ENCODE measurements around the gene TEDC1. TPM values are rescaled to one million over a fixed set of nuclear protein-coding genes. Genes with fewer than 3 reads are reported as not detected.

The TEDC1 gene
- total RNA-seq, 1 experiment from 2014 or later = 17.6 TPM

GRCh38 chr14:105478398-105479251, 12.4 kb upstream of the TEDC1 start:
- no peak for DNase-seq (ENCODE audit: unreplicated experiment)
- Mint-ChIP-seq H3K4me3 (ENCODE audit: unreplicated experiment) (no peak overlapping the region), H3K27ac (ENCODE audit: low read depth, unreplicated experiment) (no peak overlapping the region), H3K9me3 (ENCODE audit: unreplicated experiment) (no peaks in the 10 kb centered on the region), H3K27me3 (ENCODE audit: insufficient read depth, unreplicated experiment) (no peaks in the 10 kb centered on the region), H3K4me1 (ENCODE audit: insufficient read depth, unreplicated experiment) (peaks cover 18% of the 10 kb centered on the region), H3K36me3 (ENCODE audit: insufficient read depth, unreplicated experiment) (peaks cover 12% of the 10 kb centered on the region)
- no peak for TF ChIP-seq CTCF (IDR thresholded peaks at IDR 0.05; ENCODE audit: unreplicated experiment)
- intact Hi-C loops (cut with micrococcal nuclease) = no loop called here
- no TSS peak for BruUV-seq (replicated peaks)
- POLR2A ChIA-PET = no interaction called here
- CTCF ChIA-PET = interaction anchor here (0.5 to 1.2 kb wide), 2 partner anchors 11 to 250 kb away, joined by 3 read pairs; no protein-coding TSS in a partner anchor

DNA sequence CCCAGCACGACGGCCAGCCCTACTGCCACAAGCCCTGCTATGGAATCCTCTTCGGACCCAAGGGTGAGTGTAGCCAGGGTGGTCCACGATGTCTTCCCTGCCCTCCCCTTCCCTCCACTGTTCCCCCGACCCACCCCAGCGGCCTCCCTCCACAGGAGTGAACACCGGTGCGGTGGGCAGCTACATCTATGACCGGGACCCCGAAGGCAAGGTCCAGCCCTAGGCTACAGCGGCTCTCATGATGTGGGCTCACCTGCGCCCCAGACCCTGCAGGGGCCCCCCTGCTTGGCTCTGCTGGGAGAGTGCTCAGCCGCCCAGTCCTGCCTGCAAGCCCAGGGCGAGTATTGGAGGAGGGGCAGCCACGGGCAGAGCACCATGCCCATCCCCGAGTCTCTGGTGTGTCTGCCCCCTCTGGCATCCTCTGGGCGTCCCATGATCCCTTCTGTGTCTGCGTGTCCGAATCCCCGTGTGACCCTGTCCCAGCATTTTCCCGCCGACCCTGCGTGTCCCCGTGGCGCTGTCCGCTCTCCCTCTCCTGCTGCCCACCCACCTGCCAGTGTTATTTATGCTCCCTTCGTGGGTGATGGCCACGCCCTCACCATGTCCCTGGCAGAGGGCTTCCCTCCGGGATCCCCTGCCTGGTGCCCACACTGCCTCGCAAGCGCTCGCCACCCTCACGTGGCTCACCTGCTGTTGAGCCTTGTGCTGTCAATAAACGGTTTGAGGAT, 11.5 kb upstream of the TEDC1 start:
- ChIA-PET CTCF (interaction anchor here (0.5 to 1.4 kb wide), 2 partner anchors 11 to 251 kb away, joined by 3 to 4 read pairs; no protein-coding TSS in a partner anchor), POLR2A (interaction anchor here (2.5 kb wide), 1 partner anchor 10 kb away, joined by 30 read pairs; no protein-coding TSS in a partner anchor)
- intact Hi-C loops (cut with micrococcal nuclease) = loop anchor here (2.0 kb wide), 1 partner anchor 49 kb away; no protein-coding TSS in a partner anchor
- Mint-ChIP-seq H3K4me1 (ENCODE audit: insufficient read depth, unreplicated experiment) (peaks cover 23% of the 10 kb centered on the region), H3K27me3 (ENCODE audit: insufficient read depth, unreplicated experiment) (no peaks in the 10 kb centered on the region), H3K27ac (ENCODE audit: low read depth, unreplicated experiment) (peak overlapping the region; percentile 99), H3K36me3 (ENCODE audit: insufficient read depth, unreplicated experiment) (peaks cover 12% of the 10 kb centered on the region), H3K4me3 (ENCODE audit: unreplicated experiment) (no peak overlapping the region), H3K9me3 (ENCODE audit: unreplicated experiment) (no peaks in the 10 kb centered on the region)
- BruUV-seq (replicated peaks) = no TSS peak
- no peak for DNase-seq (ENCODE audit: unreplicated experiment)
- TF ChIP-seq CTCF (IDR thresholded peaks at IDR 0.05; ENCODE audit: unreplicated experiment) = no peak

DNA sequence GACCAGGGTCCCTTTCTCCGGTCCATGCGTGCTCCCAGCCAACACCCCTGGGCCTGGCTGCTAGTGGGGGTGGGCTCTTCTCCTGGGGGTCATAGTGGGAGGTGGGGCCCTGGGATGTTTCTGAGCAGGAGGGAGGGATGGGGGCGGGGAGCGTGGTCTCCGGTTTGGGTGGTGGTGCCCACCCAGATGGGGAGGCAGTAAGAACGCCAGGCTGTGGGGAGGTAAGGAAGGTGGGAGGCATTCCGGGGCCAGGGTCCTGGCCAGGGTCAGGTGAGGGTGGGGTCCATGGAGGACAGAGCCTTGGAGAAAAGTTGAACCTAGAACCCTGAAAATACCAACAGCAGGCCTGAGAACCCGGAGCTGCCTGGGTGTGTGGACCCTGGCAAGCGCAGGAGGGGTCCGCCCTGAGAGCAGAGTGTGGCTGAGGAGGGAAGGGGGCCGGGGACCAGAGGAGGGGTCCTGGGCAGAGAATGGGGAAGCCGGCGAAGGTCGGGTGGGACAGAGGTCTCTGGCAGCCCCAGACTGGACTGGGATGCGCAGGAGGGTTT, 10.8 kb upstream of the TEDC1 start:
- ChIA-PET POLR2A (interaction anchor here (0.6 to 2.5 kb wide), 4 partner anchors 10 to 508 kb away, joined by 3 to 30 read pairs (median 4); partner anchors contain the start of gene BRF1), CTCF (interaction anchor here (0.5 to 2.3 kb wide), 21 partner anchors 9 to 1212 kb away, joined by 3 to 45 read pairs (median 4); no protein-coding TSS in a partner anchor)
- no TSS peak for BruUV-seq (replicated peaks)
- Mint-ChIP-seq H3K9me3 (ENCODE audit: unreplicated experiment) (no peaks in the 10 kb centered on the region), H3K27me3 (ENCODE audit: insufficient read depth, unreplicated experiment) (no peaks in the 10 kb centered on the region), H3K4me1 (ENCODE audit: insufficient read depth, unreplicated experiment) (peaks cover 24% of the 10 kb centered on the region), H3K4me3 (ENCODE audit: unreplicated experiment) (peak overlapping the region; percentile 75), H3K27ac (ENCODE audit: low read depth, unreplicated experiment) (peak overlapping the region; percentile 99), H3K36me3 (ENCODE audit: insufficient read depth, unreplicated experiment) (peaks cover 12% of the 10 kb centered on the region)
- no peak for TF ChIP-seq CTCF (IDR thresholded peaks at IDR 0.05; ENCODE audit: unreplicated experiment)
- DNase-seq (ENCODE audit: unreplicated experiment) = no peak
- intact Hi-C loops (cut with micrococcal nuclease) = loop anchor here (2.0 kb wide), 1 partner anchor 49 kb away; no protein-coding TSS in a partner anchor
